HepG2 (cell line): ENCODE results near the gene LMAN1L. TPM values are rescaled to one million over a fixed set of nuclear protein-coding genes. Genes with fewer than 3 reads are reported as not detected.

Source experiments
- HNRNPK ChIP-seq: fragments of 200-400 bp; formaldehyde crosslinking; IDR thresholded peaks from 2 replicates; pipeline ENCODE4 v1.6.1; 2018; ENCODE audit warnings: low read length, low read depth, moderate library complexity, mild to moderate bottlenecking; ENCODE audit not compliant: poor library complexity, severe bottlenecking
- IRF2 ChIP-seq: IDR thresholded peaks from 2 replicates; pipeline ENCODE4 v1.6.1; 2018; ENCODE audit warnings: missing genetic modification reagents, missing compliant biosample characterization
- KMT2B ChIP-seq: IDR thresholded peaks from 2 replicates; pipeline ENCODE4 v1.6.1; 2016; ENCODE audit warnings: missing genetic modification reagents, missing compliant biosample characterization
- MXI1 ChIP-seq: IDR thresholded peaks from 3 replicates; pipeline ENCODE4 v1.6.1; 2012; ENCODE audit warnings: low read depth, low read length, inconsistent platforms, borderline replicate concordance
- NAIF1 ChIP-seq: sonication (generic); formaldehyde crosslinking; IDR thresholded peaks from 2 replicates; pipeline ENCODE4 v1.5.0; 2020; ENCODE audit warnings: mild to moderate bottlenecking, missing genetic modification reagents, borderline replicate concordance
- NKX3-1 ChIP-seq: sonication (generic); formaldehyde crosslinking; IDR thresholded peaks from 2 replicates; pipeline ENCODE4 v1.5.0; 2020; ENCODE audit warnings: missing genetic modification reagents
- PITX1 ChIP-seq: sonication (generic); formaldehyde crosslinking; IDR thresholded peaks from 2 replicates; pipeline ENCODE4 v1.5.1; 2020; ENCODE audit warnings: mild to moderate bottlenecking, missing genetic modification reagents
- POGZ ChIP-seq: sonication (generic); formaldehyde crosslinking; IDR thresholded peaks from 2 replicates; pipeline ENCODE4 v1.4.0; 2020; ENCODE audit warnings: mild to moderate bottlenecking, missing genetic modification reagents
- REPIN1 ChIP-seq: sonication (generic); formaldehyde crosslinking; IDR thresholded peaks from 2 replicates; pipeline ENCODE4 v1.8.0; 2022; ENCODE audit warnings: missing genetic modification reagents, low read depth, mild to moderate bottlenecking, borderline replicate concordance
- RXRA ChIP-seq: sonication (generic); formaldehyde crosslinking; IDR thresholded peaks from 2 replicates; pipeline ENCODE4 v1.5.1; 2020; ENCODE audit warnings: missing genetic modification reagents
- SMAD9 ChIP-seq: sonication (generic); formaldehyde crosslinking; IDR thresholded peaks from 2 replicates; pipeline ENCODE4 v1.5.1; 2020; ENCODE audit warnings: mild to moderate bottlenecking, missing genetic modification reagents
- SRSF1 ChIP-seq: fragments of 200-400 bp; formaldehyde crosslinking; optimal IDR thresholded peaks from 2 replicates; pipeline ENCODE3; 2017; ENCODE audit warnings: mild to moderate bottlenecking, low read depth, low read length, moderate library complexity
- ZBTB42 ChIP-seq: sonication (generic); formaldehyde crosslinking; IDR thresholded peaks from 2 replicates; pipeline ENCODE4 v1.5.0; 2020; ENCODE audit warnings: mild to moderate bottlenecking, missing genetic modification reagents
- ZFP41 ChIP-seq: sonication (generic); formaldehyde crosslinking; IDR thresholded peaks from 2 replicates; pipeline ENCODE4 v1.4.0; 2020; ENCODE audit warnings: mild to moderate bottlenecking, missing genetic modification reagents, borderline replicate concordance
- ZNF549 ChIP-seq: sonication (generic); formaldehyde crosslinking; IDR thresholded peaks from 2 replicates; pipeline ENCODE4 v1.5.0; 2020; ENCODE audit warnings: missing genetic modification reagents
- polyA plus RNA-seq, 8 experiments: library from polyadenylated mRNA; depleted of rRNA in 3 of 8; stranded (reverse) in 7 of 8; unstranded in 1 of 8; fragments of >200 nt; fragmentation: Illumina TruSeq in 4 of 8; extraction: Trizol in 4 of 8; gene quantifications; 2 replicates each; pipeline versions ENCODE4 v1.2.1 to v1.2.3, GENCODE V29; 2011 to 2016; ENCODE audit warnings: low read depth in 4 of 8, missing spikeins in 1 of 8, mixed read lengths in 1 of 8; ENCODE audit not compliant: insufficient read depth in 1 of 8
- total RNA-seq, 5 experiments: library from RNA; depleted of rRNA; stranded (reverse); fragments of >200 nt; fragmentation: Illumina TruSeq; extraction: Trizol; gene quantifications; 2 replicates each; pipeline ENCODE4 v1.2.3, GENCODE V29; 2016; ENCODE audit warnings: low read depth in 1 of 5
- TF ChIP-seq, protein P1 (sequence below): fragments of 450-650 bp; IDR thresholded peaks from 2 replicates; pipeline ENCODE4 v1.6.1; 2016
- TF ChIP-seq, protein P2 (sequence below): fragments of 450-650 bp; IDR thresholded peaks from 2 replicates; pipeline ENCODE4 v1.6.1; 2017
- TF ChIP-seq, protein P3 (sequence below): sonication (generic); formaldehyde crosslinking; IDR thresholded peaks from 2 replicates; pipeline ENCODE4 v1.4.0; 2020; ENCODE audit warnings: mild to moderate bottlenecking, missing genetic modification reagents
- TF ChIP-seq, protein P4 (sequence below): sonication (generic); formaldehyde crosslinking; IDR thresholded peaks from 2 replicates; pipeline ENCODE4 v1.8.0; 2022; ENCODE audit warnings: mild to moderate bottlenecking, missing genetic modification reagents, moderate library complexity
- TF ChIP-seq, protein P5 (sequence below): sonication (generic); formaldehyde crosslinking; IDR thresholded peaks from 2 replicates; pipeline ENCODE4 v1.4.0; 2020; ENCODE audit warnings: mild to moderate bottlenecking, missing genetic modification reagents

Gene LMAN1L
- total and polyA plus RNA-seq, 2 of the 13 experiments (the other 11 are each of a cell fraction or from before 2014, with no cell fraction given) = not detected

DNA sequence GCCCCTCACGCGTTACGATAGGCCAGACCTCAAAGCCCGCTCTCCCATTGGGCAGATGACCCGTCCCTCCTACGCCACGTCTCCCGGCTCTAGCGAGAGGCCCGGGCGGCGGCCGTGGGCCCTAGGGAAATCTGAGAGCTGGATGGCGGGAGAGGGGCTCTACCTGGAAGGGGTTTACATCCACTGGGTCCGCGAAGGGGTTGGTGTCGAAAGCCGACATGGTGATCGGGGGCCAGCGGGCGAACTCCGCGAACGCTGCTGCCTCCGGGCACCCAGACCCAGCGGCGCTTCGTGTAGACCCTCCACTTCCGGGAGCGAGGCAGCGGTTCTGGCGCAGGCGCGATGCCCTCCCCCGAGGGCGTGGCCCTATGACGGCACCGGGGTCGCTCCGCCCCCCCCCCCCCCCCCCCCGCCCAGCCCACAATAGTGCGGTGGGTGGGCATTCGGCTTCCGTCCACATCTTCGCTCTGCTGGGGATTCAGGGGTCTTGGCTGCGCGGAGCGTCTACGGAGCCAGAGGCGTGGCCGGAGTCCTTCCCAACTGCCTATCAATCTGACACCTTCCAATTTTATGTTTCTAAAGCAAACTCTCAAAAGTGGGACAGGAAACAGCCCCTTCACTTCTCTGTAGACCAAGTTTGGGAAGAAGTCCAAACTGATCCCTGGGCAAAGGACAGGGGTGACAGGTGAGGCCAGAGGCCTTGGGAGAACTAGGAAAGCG is 60.6 kb downstream of the LMAN1L start, which contains the start of gene SCAMP2 (continued):
- TF ChIP-seq, protein P1, sequence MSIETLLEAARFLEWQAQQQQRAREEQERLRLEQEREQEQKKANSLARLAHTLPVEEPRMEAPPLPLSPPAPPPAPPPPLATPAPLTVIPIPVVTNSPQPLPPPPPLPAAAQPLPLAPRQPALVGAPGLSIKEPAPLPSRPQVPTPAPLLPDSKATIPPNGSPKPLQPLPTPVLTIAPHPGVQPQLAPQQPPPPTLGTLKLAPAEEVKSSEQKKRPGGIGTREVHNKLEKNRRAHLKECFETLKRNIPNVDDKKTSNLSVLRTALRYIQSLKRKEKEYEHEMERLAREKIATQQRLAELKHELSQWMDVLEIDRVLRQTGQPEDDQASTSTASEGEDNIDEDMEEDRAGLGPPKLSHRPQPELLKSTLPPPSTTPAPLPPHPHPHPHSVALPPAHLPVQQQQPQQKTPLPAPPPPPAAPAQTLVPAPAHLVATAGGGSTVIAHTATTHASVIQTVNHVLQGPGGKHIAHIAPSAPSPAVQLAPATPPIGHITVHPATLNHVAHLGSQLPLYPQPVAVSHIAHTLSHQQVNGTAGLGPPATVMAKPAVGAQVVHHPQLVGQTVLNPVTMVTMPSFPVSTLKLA = no peak
- peak; percentile 26; the same call in 1 of the 2 replicates for TF ChIP-seq POGZ
- TF ChIP-seq HNRNPK = peak; percentile 94
- peak; percentile 41; the same call in 1 of the 2 replicates for TF ChIP-seq RXRA (CRISPR knock-in tag)
- no peak for TF ChIP-seq SMAD9 (CRISPR knock-in tag)
- TF ChIP-seq PITX1 (CRISPR knock-in tag) = 0 out of 2 replicates have a peak, but pooled peaks have one; percentile 32
- TF ChIP-seq ZBTB42 (CRISPR knock-in tag) = no peak
- TF ChIP-seq ZNF549 (CRISPR knock-in tag) = no peak
- TF ChIP-seq, protein P2, sequence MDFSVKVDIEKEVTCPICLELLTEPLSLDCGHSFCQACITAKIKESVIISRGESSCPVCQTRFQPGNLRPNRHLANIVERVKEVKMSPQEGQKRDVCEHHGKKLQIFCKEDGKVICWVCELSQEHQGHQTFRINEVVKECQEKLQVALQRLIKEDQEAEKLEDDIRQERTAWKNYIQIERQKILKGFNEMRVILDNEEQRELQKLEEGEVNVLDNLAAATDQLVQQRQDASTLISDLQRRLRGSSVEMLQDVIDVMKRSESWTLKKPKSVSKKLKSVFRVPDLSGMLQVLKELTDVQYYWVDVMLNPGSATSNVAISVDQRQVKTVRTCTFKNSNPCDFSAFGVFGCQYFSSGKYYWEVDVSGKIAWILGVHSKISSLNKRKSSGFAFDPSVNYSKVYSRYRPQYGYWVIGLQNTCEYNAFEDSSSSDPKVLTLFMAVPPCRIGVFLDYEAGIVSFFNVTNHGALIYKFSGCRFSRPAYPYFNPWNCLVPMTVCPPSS = no peak
- TF ChIP-seq NKX3-1 (CRISPR knock-in tag) = peak; percentile 46; the same call in 1 of the 2 replicates
- no peak for TF ChIP-seq NAIF1 (CRISPR knock-in tag)
- no peak for TF ChIP-seq ZFP41 (CRISPR knock-in tag)
- TF ChIP-seq, protein P3, sequence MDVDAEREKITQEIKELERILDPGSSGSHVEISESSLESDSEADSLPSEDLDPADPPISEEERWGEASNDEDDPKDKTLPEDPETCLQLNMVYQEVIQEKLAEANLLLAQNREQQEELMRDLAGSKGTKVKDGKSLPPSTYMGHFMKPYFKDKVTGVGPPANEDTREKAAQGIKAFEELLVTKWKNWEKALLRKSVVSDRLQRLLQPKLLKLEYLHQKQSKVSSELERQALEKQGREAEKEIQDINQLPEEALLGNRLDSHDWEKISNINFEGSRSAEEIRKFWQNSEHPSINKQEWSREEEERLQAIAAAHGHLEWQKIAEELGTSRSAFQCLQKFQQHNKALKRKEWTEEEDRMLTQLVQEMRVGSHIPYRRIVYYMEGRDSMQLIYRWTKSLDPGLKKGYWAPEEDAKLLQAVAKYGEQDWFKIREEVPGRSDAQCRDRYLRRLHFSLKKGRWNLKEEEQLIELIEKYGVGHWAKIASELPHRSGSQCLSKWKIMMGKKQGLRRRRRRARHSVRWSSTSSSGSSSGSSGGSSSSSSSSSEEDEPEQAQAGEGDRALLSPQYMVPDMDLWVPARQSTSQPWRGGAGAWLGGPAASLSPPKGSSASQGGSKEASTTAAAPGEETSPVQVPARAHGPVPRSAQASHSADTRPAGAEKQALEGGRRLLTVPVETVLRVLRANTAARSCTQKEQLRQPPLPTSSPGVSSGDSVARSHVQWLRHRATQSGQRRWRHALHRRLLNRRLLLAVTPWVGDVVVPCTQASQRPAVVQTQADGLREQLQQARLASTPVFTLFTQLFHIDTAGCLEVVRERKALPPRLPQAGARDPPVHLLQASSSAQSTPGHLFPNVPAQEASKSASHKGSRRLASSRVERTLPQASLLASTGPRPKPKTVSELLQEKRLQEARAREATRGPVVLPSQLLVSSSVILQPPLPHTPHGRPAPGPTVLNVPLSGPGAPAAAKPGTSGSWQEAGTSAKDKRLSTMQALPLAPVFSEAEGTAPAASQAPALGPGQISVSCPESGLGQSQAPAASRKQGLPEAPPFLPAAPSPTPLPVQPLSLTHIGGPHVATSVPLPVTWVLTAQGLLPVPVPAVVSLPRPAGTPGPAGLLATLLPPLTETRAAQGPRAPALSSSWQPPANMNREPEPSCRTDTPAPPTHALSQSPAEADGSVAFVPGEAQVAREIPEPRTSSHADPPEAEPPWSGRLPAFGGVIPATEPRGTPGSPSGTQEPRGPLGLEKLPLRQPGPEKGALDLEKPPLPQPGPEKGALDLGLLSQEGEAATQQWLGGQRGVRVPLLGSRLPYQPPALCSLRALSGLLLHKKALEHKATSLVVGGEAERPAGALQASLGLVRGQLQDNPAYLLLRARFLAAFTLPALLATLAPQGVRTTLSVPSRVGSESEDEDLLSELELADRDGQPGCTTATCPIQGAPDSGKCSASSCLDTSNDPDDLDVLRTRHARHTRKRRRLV (CRISPR knock-in tag) = peak; percentile 62; the same call in 1 of the 2 replicates
- TF ChIP-seq SRSF1 = no peak
- TF ChIP-seq MXI1 = peak; percentile 25; the same call in 1 of the 3 replicates
- peak; percentile 43; the same call in 1 of the 2 replicates for TF ChIP-seq IRF2 (CRISPR knock-in tag)
- TF ChIP-seq KMT2B (CRISPR knock-in tag) = peak; percentile 71; the same call in 1 of the 2 replicates
- TF ChIP-seq REPIN1 (CRISPR knock-in tag) = 0 out of 2 replicates have a peak, but pooled peaks have one; percentile 26
- TF ChIP-seq, protein P4, sequence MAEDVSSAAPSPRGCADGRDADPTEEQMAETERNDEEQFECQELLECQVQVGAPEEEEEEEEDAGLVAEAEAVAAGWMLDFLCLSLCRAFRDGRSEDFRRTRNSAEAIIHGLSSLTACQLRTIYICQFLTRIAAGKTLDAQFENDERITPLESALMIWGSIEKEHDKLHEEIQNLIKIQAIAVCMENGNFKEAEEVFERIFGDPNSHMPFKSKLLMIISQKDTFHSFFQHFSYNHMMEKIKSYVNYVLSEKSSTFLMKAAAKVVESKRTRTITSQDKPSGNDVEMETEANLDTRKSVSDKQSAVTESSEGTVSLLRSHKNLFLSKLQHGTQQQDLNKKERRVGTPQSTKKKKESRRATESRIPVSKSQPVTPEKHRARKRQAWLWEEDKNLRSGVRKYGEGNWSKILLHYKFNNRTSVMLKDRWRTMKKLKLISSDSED (CRISPR knock-in tag) = no peak
- TF ChIP-seq, protein P5, sequence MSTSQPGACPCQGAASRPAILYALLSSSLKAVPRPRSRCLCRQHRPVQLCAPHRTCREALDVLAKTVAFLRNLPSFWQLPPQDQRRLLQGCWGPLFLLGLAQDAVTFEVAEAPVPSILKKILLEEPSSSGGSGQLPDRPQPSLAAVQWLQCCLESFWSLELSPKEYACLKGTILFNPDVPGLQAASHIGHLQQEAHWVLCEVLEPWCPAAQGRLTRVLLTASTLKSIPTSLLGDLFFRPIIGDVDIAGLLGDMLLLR (CRISPR knock-in tag) = 0 out of 2 replicates have a peak, but pooled peaks have one; percentile 36
